ENCODE measurements around the gene ELP4. TPM values are rescaled to one million over a fixed set of nuclear protein-coding genes. Genes with fewer than 3 reads are reported as not detected.
"Not testable (repeated sequence)": the region's sequence is repeated elsewhere in the genome, so short reads cannot be mapped to it uniquely, and the experiment has no call there.

ELP4 gene
- total RNA-seq, 1 experiment from 2014 or later, result 21.4 TPM

- TF ChIP-seq CEBPB (IDR thresholded peaks at IDR 0.05; ENCODE audit: low read depth) (no peak), ZNF274 (IDR thresholded peaks at IDR 0.05; ENCODE audit: low read depth, low read length) (no peak), ZFX (IDR thresholded peaks at IDR 0.05) (no peak), REST (IDR thresholded peaks at IDR 0.05; ENCODE audit: low read depth) (no peak), EZH2 (IDR thresholded peaks at IDR 0.05) (no peak), TCF7L2 (IDR thresholded peaks at IDR 0.05; ENCODE audit: borderline replicate concordance, extremely low read depth, insufficient read depth, insufficient read length) (no peak), RAD21 (IDR thresholded peaks at IDR 0.05; ENCODE audit: low read depth) (no peak), CTCF (IDR thresholded peaks at IDR 0.05 in 2 of 3, conservative IDR thresholded peaks at IDR 0.05 in 1 of 3; ENCODE audit: borderline replicate concordance in 1 of 3, insufficient read depth in 1 of 3, low read depth in 2 of 3, low read length in 2 of 3) (no peak), ATF3 (IDR thresholded peaks at IDR 0.05) (no peak)
- ATAC-seq (no peak), DNase-seq (ENCODE audit: low read depth, low spot score) (no peak)
- Histone ChIP-seq H3K4me1 (ENCODE audit: control insufficient read depth in 1 of 2, insufficient read depth in 2 of 2, low read length in 2 of 2) (no peaks in the 10 kb centered on the region), H3K9ac (ENCODE audit: low read length) (no peak overlapping the region), H3K79me2 (ENCODE audit: insufficient read depth, low read length) (no peaks in the 10 kb centered on the region), H3K9me2 (ENCODE audit: insufficient read depth) (no peaks in the 10 kb centered on the region), H3K36me3 (ENCODE audit: control insufficient read depth in 1 of 2, insufficient read depth in 2 of 2, low read length in 2 of 2) (no peaks in the 10 kb centered on the region), H3K27ac (ENCODE audit: low read depth, low read length) (no peak overlapping the region), H4K20me1 (ENCODE audit: insufficient read depth) (no peaks in the 10 kb centered on the region), H3K4me3 (replicated peaks in 1 of 2; ENCODE audit: low read depth in 1 of 2, low read length in 2 of 2) (no peak overlapping the region), H3K4me2 (ENCODE audit: low read length) (no peak overlapping the region), H3K9me3 (ENCODE audit: control insufficient read depth in 1 of 2, insufficient read depth in 1 of 2, low read depth in 1 of 2, low read length in 2 of 2) (no peaks in the 10 kb centered on the region), H3K27me3 (ENCODE audit: insufficient read depth, low read length) (no peaks in the 10 kb centered on the region), H2AFZ (ENCODE audit: low read depth, low read length, poor library complexity, severe bottlenecking) (no peak overlapping the region)
- intact Hi-C loops (cut with micrococcal nuclease), result no loop called here
- CTCF ChIA-PET, result no interaction called here
- no TSS peak for BruUV-seq (replicated peaks)
- POLR2A ChIA-PET, result no interaction called here
- RAD21 ChIA-PET (ENCODE audit: low non-redundant PET in 1 of 2, low total read pairs in 2 of 2, uncharacterized antibody in 2 of 2, unreplicated experiment in 2 of 2), result no interaction called here
These were observed 51.4 kb downstream of the ELP4 start for GRCh38 chr11:31560842-31561476.

GRCh38 chr11:31564517-31564916, 55.0 kb downstream of the ELP4 start:
- intact Hi-C loops (cut with micrococcal nuclease); H3K9ac ChIP-seq (ENCODE audit: low read length); H3K4me1 ChIP-seq (ENCODE audit: control insufficient read depth in 1 of 2, insufficient read depth in 2 of 2, low read length in 2 of 2); H3K27me3 ChIP-seq (ENCODE audit: insufficient read depth, low read length); H3K9me3 ChIP-seq (ENCODE audit: control insufficient read depth in 1 of 2, insufficient read depth in 1 of 2, low read depth in 1 of 2, low read length in 2 of 2); H3K4me2 ChIP-seq (ENCODE audit: low read length); H4K20me1 ChIP-seq (ENCODE audit: insufficient read depth); CTCF ChIA-PET; POLR2A ChIA-PET; H3K36me3 ChIP-seq (ENCODE audit: control insufficient read depth in 1 of 2, insufficient read depth in 2 of 2, low read length in 2 of 2); BruUV-seq (replicated peaks); ATAC-seq; DNase-seq (ENCODE audit: low read depth, low spot score); H3K4me3 ChIP-seq (replicated peaks in 1 of 2; ENCODE audit: low read depth in 1 of 2, low read length in 2 of 2); H3K9me2 ChIP-seq (ENCODE audit: insufficient read depth); H3K27ac ChIP-seq (ENCODE audit: low read depth, low read length); H2AFZ ChIP-seq (ENCODE audit: low read depth, low read length, poor library complexity, severe bottlenecking); RAD21 ChIA-PET (ENCODE audit: low non-redundant PET in 1 of 2, low total read pairs in 2 of 2, uncharacterized antibody in 2 of 2, unreplicated experiment in 2 of 2); H3K79me2 ChIP-seq (ENCODE audit: insufficient read depth, low read length): not testable (repeated sequence)

Measured in HCT116 (cell line).